Lower leg skin (tissue), 4 donors: ENCODE data around the gene SERPINA3. TPM values are rescaled to one million over a fixed set of nuclear protein-coding genes. Genes with fewer than 3 reads are reported as not detected.

Experiments used
- DNase-seq, 2 donors: peaks; one replicate each; pipeline ENCODE4 v3.0.0-alpha.2; 2019; ENCODE audit warnings: low spot score in 2 of 2
- H3K4me3 ChIP-seq: fragments of 200-600 bp; sonication (generic); 2 replicates; pipeline ENCODE4 v1.5.1; 2017; ENCODE audit warnings: mild to moderate bottlenecking, low read depth; ENCODE audit not compliant: poor library complexity, severe bottlenecking
- CTCF ChIP-seq, 3 donors: fragments of 450-650 bp; IDR thresholded peaks; one replicate each; pipeline ENCODE4 v1.5.1; 2016; ENCODE audit warnings: antibody characterized with exemption in 3 of 3, mild to moderate bottlenecking in 3 of 3, moderate library complexity in 2 of 3
- POLR2A ChIP-seq, 2 donors: fragments of 450-650 bp; IDR thresholded peaks; one replicate each; pipeline ENCODE4 v1.6.1; 2016 to 2017; ENCODE audit warnings: antibody characterized with exemption in 2 of 2, mild to moderate bottlenecking in 1 of 2, moderate library complexity in 1 of 2
- WGBS, 2 donors: methylation state at CpG; one replicate each; pipeline ENCODE4 v1.1.5; 2018; 5-methylcytosine and 5-hydroxymethylcytosine counted together
- intact Hi-C: fragments of 100-400 bp; cut with DNase I; formaldehyde crosslinking; loops from one replicate; pipeline ENCODE4 v1.15.0; 2023; ENCODE audit warnings: low total_unique reads
- total RNA-seq, 4 donors: library from RNA; depleted of rRNA; stranded (reverse); fragments of >200 nt; gene quantifications; one replicate each; pipeline ENCODE4 v1.1.0, GENCODE V29; 2016

Gene SERPINA3
- total RNA-seq, 4 donors from 2014 or later = 9.9 to 95.8 (median 25.7) TPM

DNA sequence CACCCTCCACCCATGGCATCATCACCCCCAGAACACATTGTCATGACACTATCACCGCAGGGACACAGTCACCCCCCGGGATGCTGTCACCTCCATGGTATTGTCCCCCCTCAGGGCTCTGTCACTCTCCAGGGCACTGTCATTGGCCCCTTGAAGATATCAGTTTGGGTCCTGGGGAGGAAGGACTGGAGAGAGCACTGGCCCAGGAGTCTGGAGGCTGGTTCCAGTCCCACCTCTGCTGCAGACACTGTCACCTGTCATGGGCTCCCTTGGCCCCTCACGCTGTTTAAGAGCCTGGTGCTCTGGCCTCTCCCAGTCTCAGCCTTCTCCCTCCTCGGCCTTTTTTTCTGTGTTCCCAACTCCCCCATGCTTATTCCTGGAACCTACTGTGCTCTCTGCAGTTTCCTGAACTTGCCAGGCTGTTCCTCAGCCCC lies 31.9 kb downstream of the SERPINA3 start:
- intact Hi-C loops = no loop called here
- no peak overlapping the region for H3K4me3 ChIP-seq
- DNase-seq = peak in 1 of 2 donors; percentile 75
- 77 to 79% methylated on average over 4 of the region's 4 CpGs for WGBS, 2 donors
- TF ChIP-seq POLR2A (IDR thresholded peaks at IDR 0.05) (no peak), CTCF (IDR thresholded peaks at IDR 0.05) (no peak)

DNA sequence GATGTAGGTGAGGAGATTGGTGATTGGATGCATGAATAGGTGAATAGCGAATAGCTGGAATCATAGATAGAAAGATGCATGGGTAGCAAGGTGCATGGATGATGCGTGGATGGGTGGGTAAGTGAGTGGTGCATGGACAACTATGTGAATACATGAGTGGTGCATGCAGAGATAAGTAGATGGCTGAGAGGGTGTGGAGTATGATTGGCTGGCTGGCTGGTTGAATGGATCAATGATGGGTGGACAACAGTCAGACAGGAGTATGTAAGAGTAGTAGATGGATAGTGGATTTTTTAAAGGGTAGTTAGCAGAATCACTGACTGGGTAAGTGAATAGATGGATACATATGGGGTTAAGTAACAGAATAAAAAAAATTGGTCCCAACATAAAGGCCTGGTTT lies 33.9 kb downstream of the SERPINA3 start:
- 96 to 98% methylated on average over 2 of the region's 2 CpGs for WGBS, 2 donors
- intact Hi-C loops = no loop called here
- no peak for TF ChIP-seq POLR2A (IDR thresholded peaks at IDR 0.05)
- no peak for TF ChIP-seq CTCF (IDR thresholded peaks at IDR 0.05)
- no peak overlapping the region for H3K4me3 ChIP-seq
- peak in 1 of 2 donors; percentile 54 for DNase-seq

GRCh38 chr14:94646481-94646880 lies 34.3 kb downstream of the SERPINA3 start:
- 61 to 69% methylated on average over 5 of the region's 5 CpGs for WGBS, 2 donors
- intact Hi-C loops = no loop called here
- no peak overlapping the region for H3K4me3 ChIP-seq
- peak in 1 of 2 donors; percentile 62 for DNase-seq
- TF ChIP-seq CTCF (IDR thresholded peaks at IDR 0.05) (no peak), POLR2A (IDR thresholded peaks at IDR 0.05) (no peak)

DNA sequence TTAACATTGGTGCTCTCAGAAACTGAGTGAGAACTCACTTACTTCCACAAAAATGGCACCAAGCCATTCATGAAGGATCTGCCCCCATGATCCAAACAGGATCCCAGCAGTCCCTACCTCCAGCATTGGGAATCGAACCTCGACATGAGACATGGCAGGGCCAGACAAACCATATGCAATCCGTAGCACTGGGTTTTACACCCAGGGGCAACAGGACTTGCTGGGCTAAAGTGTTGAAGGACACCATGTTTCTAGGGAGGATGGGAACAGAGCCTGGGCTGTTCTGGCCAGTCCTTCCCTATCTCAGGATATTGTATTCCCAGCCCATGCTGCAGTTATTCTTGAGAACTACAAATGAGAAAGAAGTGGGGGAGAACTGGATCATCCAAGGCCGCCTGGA lies 36.6 kb downstream of the SERPINA3 start:
- DNase-seq = peak in 1 of 2 donors; percentile 28
- 69 to 92% methylated on average over 4 of the region's 4 CpGs for WGBS, 2 donors
- no peak overlapping the region for H3K4me3 ChIP-seq
- TF ChIP-seq POLR2A (IDR thresholded peaks at IDR 0.05) (no peak), CTCF (IDR thresholded peaks at IDR 0.05) (no peak)
- intact Hi-C loops = no loop called here

- peak in 1 of 2 donors; percentile 34 for DNase-seq
- intact Hi-C loops = no loop called here
- TF ChIP-seq CTCF (IDR thresholded peaks at IDR 0.05) (no peak), POLR2A (IDR thresholded peaks at IDR 0.05) (no peak)
- H3K4me3 ChIP-seq = no peak overlapping the region
- WGBS, 2 donors = 84 to 85% methylated on average over 13 of the region's 13 CpGs
These were observed 37.6 kb downstream of the SERPINA3 start for GRCh38 chr14:94649543-94650443.
